DND-41 (cell line): ENCODE data around the gene SERINC2.

Experiments used
- CTCF ChIP-seq: IDR thresholded peaks from 2 replicates; pipeline ENCODE4 v1.5.1; 2012; ENCODE audit warnings: borderline replicate concordance, low read length, moderate library complexity, mild to moderate bottlenecking; ENCODE audit not compliant: poor library complexity, severe bottlenecking; ENCODE audit errors: extremely low read depth
- EZH2 ChIP-seq: IDR thresholded peaks from 3 replicates; pipeline ENCODE4 v1.6.1; 2012; ENCODE audit warnings: borderline replicate concordance, low read depth, mild to moderate bottlenecking, moderate library complexity, low read length, inconsistent platforms; ENCODE audit not compliant: severe bottlenecking

GRCh38 chr1:31425301-31426081, 12.5 kb downstream of the SERINC2 start:
- TF ChIP-seq CTCF (peak; percentile 27), EZH2 (no peak)
